Stimulated activated CD4-positive, alpha-beta T cell treated with anti-CD3 and anti-CD28 coated beads, Interleukin-12 subunit alpha, Interleukin-12 subunit beta, amount 100 ng/mL, for 48 hours (primary cell): ENCODE measurements around the gene SNTA1.
"Not testable (repeated sequence)": the region's sequence is repeated elsewhere in the genome, so short reads cannot be mapped to it uniquely, and the experiment has no call there.

ENCODE experiments used
- DNase-seq, 3 donors: peaks; one replicate each; pipeline ENCODE4 v3.0.0-alpha.2; 2020; ENCODE audit warnings: low read depth in 2 of 3, low spot score in 1 of 3

SNTA1 gene

DNA sequence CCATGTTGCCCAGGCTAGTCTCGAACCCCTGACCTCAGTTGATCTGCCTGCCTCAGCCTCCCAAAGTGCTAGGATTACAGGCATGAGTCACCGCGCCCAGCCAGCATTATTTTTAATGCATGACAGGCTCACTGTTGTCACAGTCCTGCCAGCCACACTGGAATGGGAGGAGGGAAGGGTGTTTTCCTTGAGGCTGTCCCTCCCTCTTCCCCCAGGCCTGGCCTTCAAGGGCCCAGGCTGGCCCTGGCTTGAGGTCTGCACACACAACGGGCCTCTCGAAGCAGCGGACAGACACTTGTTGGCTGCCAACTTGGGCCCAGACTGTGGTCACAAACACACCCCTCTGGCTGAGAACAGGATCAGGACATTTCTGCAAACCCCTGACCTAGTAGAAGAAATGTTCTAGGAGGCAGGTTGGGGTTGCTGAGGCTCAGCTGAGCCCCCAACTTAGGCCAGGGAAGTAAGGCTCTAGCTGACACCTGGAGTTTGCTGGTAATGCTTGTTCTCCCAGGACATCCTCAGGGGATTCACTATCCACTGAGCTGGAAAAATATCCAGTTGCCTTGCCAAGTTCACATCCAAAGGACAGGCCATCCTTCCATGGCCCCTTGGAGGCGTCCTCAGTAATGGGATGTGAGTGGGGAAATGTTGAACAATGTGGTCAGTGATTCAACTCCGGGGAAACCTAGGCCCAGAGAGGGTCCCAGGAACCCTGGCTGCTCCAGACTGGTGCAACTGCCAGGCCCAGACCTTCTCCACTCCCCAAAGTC lies 9.9 kb downstream of the SNTA1 start:
- no peak for DNase-seq

- no peak for DNase-seq
These were observed 11.7 kb downstream of the SNTA1 start for GRCh38 chr20:33431797-33432381.

DNA sequence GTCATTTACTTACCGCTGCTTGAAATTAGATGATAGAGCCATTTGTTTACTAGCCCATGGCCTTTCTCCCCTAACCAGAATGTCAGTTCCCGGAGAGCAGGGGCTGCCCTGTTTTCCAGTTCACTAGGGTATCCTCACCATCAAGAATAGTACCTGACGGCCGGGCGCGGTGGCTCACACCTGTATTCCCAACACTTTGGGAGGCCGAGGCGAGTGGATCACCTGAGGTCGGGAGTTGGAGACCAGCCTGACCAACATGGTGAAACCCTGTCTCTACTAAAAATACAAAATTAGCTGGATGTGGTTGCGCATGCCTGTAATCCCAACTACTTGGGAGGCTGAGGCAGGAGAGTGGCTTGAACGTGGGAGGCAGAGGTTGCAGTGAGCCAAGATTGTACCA lies 19.7 kb downstream of the SNTA1 start:
- DNase-seq, result not testable (repeated sequence)

DNA sequence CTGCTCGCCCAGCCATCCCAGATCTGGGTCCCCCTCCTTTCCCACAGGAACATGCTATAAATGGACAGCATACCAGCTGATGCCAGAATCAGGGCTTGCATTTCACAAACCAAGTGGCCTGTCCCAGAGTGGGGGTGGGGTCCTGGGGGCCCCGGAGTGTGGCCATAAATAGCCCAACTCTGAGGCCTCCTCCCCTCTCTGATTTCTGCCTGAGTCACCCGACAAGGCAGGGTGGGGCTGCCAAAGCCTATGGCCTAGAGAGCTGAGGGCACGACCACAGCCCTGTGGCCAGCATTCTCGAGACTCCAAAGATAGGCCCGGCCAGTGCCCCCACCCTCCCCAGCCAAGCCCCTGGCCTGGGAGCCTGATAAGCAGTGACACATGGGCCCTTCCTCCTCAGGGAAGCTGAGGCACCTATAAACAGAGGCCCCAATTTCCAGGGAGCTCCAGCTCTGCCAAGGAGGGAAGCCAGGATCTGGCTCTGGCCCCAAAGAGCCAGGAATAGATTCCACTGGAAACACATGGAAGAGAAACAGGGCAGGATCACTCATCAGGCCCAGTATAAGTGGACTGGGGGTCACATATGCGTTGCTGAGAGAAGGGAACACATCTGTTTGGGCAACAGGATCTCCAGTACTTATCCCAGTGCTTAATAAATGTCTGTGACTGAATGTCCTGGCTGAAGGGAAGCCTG lies 20.3 kb downstream of the SNTA1 start:
- DNase-seq, result no peak

- DNase-seq, result no peak
These were observed 24.2 kb downstream of the SNTA1 start for GRCh38 chr20:33419140-33419974.

GRCh38 chr20:33418033-33418432 lies 25.5 kb downstream of the SNTA1 start:
- no peak for DNase-seq

DNA sequence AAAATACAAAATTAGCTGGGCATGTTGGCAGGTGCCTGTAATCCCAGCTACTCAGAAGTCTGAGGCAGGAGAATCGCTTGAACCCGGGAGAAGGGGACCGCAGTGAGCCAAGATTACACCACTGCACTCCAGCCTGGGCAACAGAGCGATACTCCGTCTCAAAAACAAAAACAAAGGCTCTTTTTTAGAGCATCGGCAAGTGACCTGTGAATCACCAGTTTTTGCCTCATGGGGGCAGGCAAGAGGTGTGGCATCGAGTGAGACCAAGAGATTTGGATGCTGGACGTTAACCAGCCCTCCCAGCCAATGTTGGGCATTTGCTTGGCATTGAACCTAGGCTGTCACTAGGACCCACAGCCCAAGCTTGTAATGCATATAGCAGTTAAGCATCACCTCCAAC lies 27.6 kb downstream of the SNTA1 start:
- no peak for DNase-seq

- DNase-seq, result no peak
These were observed 31.1 kb downstream of the SNTA1 start for GRCh38 chr20:33412484-33412838.

DNA sequence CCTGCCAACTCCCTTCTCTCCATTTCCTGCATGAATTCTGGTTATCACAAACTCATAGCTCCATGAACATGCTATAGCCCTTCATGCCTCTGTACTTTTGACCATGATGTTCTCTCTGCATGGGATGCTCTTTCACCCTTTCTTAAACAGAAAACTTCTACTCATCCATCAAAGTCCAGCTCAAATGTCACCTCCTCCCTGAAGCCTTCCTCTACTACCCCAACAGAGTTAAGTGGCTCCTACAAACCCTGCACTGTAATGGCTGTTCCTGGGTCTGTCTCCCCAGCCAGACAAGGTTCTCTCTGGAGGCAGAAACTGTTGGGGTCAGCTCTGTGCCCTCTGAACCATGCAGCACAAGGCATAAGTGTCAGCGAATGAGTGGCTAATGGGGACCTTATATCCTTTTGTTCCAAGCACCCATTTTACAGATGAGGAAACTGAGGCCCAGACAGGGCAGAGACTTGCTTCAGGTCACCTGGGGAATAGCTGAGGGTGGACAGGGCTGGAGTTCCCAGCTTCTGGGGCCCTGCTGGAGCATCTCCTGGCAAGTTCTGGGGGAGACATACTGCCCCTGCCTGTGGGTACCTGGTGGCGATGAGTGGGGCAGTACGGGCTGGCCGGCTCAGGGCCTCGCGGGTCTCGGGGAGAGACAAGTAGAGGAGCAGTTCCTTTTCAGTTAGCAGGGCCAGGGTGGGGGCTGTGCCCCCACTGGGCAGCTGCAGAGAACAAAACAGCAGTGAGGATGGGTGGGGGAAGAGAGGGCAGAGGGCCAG lies 31.7 kb downstream of the SNTA1 start:
- DNase-seq, result no peak

DNA sequence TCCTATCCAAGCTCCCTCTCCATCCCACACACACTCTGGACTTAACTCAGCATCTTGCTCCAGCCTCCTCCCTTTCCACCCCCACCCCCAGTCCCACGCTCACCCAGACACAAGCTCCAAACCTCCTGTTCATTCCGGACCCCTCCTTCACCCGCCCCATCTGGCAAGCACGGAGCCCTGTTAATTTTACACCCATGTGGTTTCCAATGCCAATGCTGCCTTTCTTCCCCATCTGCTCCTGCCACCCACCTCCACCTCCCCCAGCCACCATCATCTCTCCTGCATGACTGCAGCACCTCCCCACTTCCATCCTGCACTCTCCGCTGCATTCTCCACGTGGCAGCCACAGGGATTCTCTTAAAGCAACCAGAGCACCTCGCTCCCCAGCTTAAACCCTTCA lies 32.3 kb downstream of the SNTA1 start:
- no peak for DNase-seq

DNA sequence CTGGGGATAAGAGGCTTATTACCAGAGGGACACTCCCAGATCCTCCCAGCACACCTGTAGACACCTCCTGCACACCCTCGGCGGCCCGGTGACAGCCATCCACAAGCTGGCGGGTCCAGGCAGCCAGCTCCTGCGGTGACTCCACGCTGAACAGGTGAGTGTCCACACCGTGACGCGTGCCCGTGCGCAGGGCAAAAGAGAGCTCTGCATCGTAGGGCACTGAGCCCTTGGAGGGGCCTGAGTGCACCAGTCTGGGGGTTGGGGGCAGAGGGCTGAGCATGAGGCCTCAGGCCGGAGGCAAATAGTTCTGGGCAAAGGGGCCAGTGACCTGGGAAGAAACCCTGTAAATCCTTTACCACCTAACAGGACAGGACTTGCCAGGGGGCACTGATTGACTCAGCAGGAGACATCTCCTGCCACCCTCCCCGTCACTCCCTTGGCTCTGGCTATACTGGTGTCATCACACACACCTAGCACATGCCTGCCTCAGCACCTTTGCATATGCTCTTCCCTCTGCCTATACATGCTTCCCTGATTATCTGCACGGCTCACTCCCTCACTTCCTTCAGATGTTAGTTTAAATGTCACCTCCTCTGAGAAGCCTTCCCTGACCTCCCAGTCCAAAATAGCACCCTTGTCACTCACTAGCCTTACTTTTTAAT lies 33.4 kb downstream of the SNTA1 start:
- no peak for DNase-seq

DNA sequence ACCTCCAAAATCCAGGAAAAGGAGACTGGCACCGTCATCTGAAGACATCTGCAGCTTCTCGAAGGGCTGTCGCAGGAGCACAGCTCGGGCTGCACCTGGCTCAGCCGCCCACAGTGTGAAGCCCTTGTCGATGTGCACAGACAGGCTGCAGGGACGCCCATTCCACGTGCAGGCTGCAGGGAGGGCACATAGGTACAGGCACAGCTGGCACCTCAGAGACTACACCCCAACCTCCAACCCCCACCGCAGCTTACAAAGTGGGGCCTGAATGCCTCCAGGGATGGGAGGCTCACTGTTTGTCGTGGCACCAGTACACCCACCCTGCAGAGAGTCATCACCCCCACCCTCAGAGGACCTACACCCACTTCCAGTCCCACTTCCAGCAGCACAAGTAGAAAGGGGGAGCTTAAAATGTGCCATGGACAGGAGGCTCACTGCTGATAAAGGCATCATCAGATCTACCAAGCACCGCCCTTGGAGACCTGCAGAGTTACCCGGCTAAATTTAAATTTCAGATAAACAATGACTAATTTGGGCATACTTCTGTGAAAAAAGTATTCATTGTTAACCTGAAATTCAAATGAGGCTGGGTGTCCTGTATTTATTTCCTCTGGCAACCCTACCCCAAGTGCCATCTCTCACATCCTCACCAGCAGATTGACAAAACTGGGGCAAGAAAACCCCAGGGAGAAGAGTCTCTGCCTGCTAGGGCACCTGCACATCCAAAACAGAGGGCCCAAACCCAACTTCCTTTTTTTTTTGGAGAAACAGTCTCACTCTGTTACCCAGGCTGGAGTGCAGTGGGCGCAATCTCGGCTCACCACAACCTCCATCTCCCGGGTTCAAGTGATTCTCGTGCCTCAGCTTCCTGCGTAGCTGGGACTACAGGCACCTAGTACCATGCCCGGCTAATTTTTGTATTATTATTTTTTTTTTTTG lies 34.6 kb downstream of the SNTA1 start:
- no peak for DNase-seq

DNA sequence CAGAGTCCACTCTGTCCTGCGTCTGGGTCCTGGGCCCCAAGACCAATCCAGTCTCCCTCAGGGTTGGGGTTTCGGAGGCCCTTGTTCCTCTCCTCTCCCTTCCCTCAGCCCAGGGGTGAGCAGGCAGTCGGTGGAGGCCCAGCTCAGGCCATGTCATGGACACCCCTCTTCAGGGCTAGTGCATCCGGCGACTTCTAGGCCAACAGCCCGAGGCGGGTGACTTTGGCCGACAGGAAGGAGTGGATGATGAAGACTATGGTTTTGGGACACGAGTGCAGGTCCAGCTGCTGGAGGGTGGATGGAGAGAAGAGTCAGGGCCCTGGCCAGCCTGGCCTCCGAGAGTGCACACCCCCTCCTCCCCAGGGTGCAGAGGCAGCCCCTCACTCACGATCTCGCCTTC lies 35.2 kb downstream of the SNTA1 start:
- DNase-seq, result no peak

GRCh38 chr20:33407796-33408195 lies 35.8 kb downstream of the SNTA1 start:
- no peak for DNase-seq

DNA sequence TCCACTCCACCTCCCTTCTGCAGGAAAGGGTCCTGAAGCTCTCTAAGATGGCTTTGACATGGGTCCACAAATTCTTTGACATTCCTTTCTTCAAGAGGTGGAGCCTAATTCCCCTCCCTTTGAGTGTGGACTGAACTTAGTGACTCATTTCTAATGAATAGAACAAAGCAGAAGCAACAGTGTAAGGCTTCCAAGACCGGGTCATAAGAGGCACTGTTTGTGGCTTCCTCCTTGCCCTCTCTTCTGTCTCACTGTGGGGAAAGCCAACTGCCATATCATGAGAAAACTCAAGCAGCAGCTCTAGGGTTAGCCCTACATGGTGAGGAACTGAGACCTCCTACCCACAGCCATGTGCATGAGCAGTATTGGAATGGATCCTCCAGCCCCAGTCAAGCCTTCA lies 36.3 kb downstream of the SNTA1 start:
- no peak for DNase-seq

DNA sequence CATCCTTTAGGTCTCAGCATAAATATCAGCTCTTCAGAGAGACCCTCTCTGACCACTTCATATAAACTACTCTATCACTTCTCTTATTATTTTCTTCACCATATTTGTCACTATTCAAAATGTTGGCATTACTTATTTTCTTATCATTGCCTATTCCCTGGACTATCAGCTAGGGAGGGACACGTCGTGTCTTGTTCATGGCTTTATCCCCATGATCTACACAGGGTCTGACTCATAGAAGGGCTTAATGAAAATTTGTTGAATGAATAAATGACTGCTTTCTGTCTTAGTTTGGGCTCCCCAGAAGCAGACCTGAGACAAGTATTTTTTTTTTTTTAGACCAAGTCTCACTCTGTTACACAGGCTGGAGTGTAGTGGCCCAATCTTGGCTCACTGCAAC lies 39.3 kb downstream of the SNTA1 start:
- DNase-seq, result no peak

GRCh38 chr20:33401921-33402369 lies 41.6 kb downstream of the SNTA1 start:
- DNase-seq, result no peak

DNA sequence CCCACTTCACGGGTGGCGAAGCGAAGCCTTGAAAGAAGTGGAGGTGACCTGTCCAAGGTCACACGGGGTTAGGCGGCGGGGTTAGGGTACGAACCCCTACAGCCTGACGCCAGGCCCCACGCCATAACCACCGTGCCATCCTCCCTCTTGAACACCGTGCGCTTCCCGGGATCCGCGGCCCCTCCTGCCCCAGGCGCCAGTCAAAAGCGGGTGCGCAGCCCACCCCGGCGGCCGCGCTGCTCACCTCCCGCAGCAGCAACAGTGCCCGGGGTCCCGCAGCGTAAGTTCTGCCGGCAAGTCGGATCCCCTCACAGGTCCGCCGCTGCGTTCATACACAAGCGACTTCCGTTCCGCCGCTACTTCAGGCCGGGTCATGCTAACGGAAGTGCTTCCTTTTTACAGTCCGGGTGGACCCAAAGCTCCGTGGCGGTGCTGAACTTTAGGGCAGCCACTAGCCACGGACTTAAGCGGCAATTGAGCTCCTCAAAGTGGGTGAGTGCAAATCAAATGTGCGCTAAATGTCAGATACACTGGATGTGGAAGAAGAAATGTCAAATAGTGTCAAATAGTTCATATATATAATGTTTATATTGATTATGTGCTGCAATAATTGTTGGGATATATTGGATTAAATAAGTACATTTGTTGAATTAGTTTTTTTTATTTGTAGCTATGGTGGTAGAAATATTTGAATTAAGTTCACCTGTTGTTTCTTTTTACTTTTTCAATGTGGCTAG lies 42.2 kb downstream of the SNTA1 start, which contains the start of gene CDK5RAP1:
Gene CDK5RAP1, minus strand, starts transcription at position 336 of the 737 bp plus-strand sequence. CDS start 4,455 bp downstream, outside the sequence.
- DNase-seq, result peak; percentile 80 to 82 (median 80)
